Embryonic facial prominence (tissue), 1 donor: ENCODE measurements around the gene PHF5A.
"Not testable (repeated sequence)": the region's sequence is repeated elsewhere in the genome, so short reads cannot be mapped to it uniquely, and the experiment has no call there.

Source experiments
- DNase-seq: peaks from one replicate; pipeline ENCODE4 v3.0.0-alpha.2; 2016; ENCODE audit errors: extremely low spot score

The PHF5A gene

GRCh38 chr22:41447435-41448188 lies 20.9 kb downstream of the PHF5A start:
- peak; percentile 46 for DNase-seq

GRCh38 chr22:41446639-41447434 lies 21.7 kb downstream of the PHF5A start, which contains the start of gene TOB2:
Gene TOB2, minus strand, starts transcription at chr22:41446801. Its CDS starts 9,456 bp downstream, at chr22:41437345.
- DNase-seq: peak; percentile 91

- DNase-seq: no peak
These were observed 22.4 kb downstream of the PHF5A start for GRCh38 chr22:41446057-41446501.

GRCh38 chr22:41445129-41446056 lies 23.1 kb downstream of the PHF5A start:
- no peak for DNase-seq

GRCh38 chr22:41444360-41445128 lies 23.9 kb downstream of the PHF5A start:
- DNase-seq: peak; percentile 96

- no peak for DNase-seq
These were observed 26.2 kb downstream of the PHF5A start for GRCh38 chr22:41442240-41442792.

- DNase-seq: not testable (repeated sequence)
These were observed 28.0 kb downstream of the PHF5A start for GRCh38 chr22:41440511-41440910.

GRCh38 chr22:41437198-41437597 lies 31.3 kb downstream of the PHF5A start:
- no peak for DNase-seq

- DNase-seq: no peak
These were observed 32.0 kb downstream of the PHF5A start for GRCh38 chr22:41436322-41437113.

- DNase-seq: no peak
These were observed 32.9 kb downstream of the PHF5A start for GRCh38 chr22:41435560-41435959.

- not testable (repeated sequence) for DNase-seq
These were observed 34.0 kb downstream of the PHF5A start for GRCh38 chr22:41434361-41435003.

- not testable (repeated sequence) for DNase-seq
These were observed 35.0 kb downstream of the PHF5A start for GRCh38 chr22:41433480-41433879.

- DNase-seq: no peak
These were observed 36.8 kb downstream of the PHF5A start for GRCh38 chr22:41431656-41432055.

GRCh38 chr22:41429951-41430332 lies 38.5 kb downstream of the PHF5A start:
- no peak for DNase-seq

GRCh38 chr22:41429232-41429950 lies 39.1 kb downstream of the PHF5A start:
- no peak for DNase-seq

- no peak for DNase-seq
These were observed 42.7 kb downstream of the PHF5A start for GRCh38 chr22:41425660-41426365.

- DNase-seq: no peak
These were observed 49.8 kb downstream of the PHF5A start for GRCh38 chr22:41418717-41419116.
